Superior temporal gyrus (tissue), 1 donor: Measurements from ENCODE around the gene TMC8.
"Not testable (repeated sequence)": the region's sequence is repeated elsewhere in the genome, so short reads cannot be mapped to it uniquely, and the experiment has no call there.

Experiments used
- DNase-seq: peaks from one replicate; pipeline ENCODE4 v3.0.0-alpha.2; 2016; ENCODE audit errors: extremely low spot score

Gene TMC8

DNA sequence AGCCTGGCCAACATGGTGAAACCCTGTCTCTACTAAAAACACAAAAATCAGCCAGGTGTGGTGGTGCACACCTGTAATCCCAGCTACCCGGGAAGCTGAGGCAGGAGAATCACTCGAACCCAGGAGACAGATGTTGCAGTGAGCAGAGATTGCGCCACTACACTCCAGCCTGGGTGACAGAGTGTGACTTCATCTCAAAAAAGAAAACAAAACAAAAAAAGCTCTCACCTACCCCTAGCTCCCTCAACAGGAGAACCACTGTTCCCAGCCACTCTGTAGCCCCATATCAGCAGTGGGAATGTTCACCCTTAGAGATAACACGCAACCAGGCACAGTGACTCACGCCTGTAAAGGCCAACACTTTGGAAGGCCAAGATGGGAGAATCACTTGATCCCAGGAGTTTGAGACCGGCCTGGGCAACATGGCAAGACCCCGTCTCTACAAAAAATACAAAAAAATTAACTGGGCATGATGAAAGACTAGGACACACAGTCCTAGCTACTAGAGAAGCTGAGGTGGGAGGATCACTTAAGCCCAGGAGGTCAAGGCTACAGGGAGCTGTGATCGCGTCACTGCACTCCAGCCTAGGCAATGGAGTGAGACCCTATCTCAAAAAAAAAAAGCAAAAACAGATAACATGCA lies 5.4 kb downstream of the TMC8 start:
- DNase-seq, result no peak

- DNase-seq, result no peak
Observed at GRCh38 chr17:78137392-78138203, 7.0 kb downstream of the TMC8 start.

DNA sequence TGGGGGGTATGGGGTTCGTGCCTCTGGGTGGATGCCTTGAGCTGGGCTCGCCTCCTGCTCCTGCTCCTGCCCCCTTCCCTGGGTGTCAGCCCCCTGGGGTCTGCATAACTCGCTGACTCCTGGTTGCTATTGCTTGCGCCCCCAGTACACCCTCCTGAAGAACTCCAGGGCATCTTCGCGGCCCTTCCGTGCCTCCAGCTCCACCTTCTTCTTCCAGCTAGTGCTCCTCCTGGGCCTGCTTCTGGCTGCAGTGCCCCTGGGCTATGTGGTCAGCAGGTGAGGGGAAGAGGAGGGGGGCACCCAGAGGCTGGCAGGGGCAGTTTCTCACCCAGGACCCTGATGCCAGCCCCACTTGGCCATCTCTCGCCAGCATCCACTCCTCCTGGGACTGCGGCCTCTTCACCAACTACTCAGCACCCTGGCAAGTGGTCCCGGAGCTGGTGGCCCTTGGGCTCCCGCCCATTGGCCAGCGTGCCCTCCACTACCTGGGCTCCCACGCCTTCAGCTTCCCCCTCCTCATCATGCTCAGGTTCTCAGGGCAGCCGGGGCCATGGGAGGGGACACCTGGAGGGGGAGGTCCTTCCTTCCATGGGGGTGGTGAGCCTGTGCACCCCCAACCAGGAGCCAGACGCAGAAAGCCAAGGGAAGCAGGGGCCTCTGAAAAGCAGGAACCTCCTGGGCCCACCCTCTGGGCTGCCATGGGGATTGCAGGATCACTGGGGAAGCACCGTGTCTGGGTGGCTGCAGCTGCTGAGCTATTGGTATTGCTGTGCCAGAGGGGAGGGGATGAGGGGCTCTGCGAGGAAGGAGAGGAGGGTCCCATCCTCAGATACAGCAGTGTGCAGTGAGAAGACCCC lies 7.9 kb downstream of the TMC8 start:
- DNase-seq, result no peak

DNA sequence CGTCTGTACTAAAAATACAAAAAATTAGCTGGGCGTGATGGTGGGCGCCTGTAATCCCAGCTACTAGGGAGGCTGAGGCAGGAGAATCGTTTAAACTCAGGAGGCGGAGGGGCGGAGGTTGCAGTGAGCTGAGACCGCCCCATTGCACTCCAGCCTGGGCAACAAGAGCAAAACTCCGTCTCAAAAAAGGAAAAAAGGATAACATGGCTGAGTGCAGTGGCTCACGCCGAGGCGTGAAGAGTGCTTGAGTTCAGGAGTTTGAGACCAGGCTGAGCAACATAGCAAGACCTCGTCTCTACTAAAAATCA lies 9.2 kb downstream of the TMC8 start:
- not testable (repeated sequence) for DNase-seq

DNA sequence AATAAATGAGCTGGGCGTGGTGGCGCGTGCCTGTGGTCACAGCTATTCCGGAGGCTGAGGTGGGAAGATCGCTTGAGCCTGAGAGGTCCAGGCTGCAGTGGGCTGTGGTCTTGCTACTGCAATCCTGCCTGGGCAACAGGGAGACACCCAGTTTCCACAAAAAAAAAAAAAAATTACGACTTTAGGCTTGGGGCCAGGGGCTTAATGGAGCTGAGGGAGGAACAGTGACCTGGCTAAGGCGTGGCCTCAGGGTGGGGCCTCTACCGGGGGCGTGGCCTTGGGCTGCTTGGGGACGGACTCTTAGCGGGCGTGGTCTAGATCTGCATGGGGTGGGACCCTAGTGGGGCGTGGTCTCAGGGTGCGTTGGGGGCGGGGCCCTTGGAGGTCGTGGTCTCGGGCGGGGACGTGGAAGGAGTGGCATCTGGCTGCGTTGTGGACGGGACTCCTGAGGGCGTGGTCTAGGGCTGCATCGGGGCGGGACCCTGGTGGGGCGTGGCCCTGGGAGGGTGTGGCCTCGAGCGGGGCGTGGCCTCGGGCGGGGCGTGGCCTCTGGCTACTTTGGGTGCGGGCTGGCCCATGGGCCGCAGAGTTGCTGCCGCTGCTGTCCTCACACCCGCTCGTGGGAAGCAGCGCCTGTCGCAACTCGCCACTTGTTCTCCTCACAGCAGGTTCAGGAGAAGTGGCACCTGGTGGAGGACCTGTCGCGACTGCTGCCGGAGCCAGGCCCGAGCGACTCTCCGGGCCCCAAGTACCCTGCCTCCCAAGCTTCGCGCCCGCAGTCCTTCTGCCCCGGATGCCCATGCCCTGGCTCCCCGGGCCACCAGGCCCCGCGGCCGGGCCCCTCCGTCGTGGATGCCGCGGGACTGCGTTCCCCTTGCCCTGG lies 9.8 kb downstream of the TMC8 start:
- no peak for DNase-seq

- no peak for DNase-seq
Observed at GRCh38 chr17:78141437-78142118, 11.0 kb downstream of the TMC8 start.

DNA sequence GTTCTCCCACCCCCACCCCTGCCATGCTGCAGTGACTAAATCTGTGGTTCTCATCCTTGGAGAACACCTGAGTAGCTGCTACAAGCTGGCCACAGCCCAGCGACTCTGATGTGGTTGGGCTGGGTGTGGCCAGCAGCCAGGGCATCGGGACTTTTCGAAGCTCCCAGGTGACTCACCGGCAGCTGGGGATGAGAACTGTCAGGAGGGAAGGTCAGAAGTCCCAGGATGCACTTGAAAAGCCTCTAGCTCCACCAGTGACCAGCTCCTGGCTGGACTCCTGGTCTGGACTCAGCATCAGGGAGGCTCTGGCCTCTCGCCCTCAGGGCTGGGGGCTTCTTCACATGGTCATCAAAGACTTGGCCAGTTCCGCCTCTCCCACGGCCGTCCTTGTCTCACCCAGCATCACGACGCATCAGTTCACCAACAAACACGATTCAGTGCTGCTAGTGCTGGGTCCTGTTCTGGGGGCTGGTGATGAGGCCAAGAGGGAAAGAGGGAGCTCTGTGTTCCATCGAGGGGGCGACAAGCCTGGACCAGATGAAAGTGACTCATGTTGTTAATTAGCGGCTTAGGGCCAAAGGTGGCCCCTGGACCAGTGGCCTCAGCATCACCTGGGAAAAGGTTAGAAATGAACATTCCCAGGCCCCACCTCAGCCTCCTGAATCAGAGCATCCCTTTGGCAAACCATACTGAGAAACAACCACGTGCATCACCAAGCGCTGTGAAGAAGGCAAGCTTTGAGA lies 11.7 kb downstream of the TMC8 start:
- no peak for DNase-seq

- DNase-seq, result no peak
Observed at GRCh38 chr17:78143214-78144146, 12.9 kb downstream of the TMC8 start.

DNA sequence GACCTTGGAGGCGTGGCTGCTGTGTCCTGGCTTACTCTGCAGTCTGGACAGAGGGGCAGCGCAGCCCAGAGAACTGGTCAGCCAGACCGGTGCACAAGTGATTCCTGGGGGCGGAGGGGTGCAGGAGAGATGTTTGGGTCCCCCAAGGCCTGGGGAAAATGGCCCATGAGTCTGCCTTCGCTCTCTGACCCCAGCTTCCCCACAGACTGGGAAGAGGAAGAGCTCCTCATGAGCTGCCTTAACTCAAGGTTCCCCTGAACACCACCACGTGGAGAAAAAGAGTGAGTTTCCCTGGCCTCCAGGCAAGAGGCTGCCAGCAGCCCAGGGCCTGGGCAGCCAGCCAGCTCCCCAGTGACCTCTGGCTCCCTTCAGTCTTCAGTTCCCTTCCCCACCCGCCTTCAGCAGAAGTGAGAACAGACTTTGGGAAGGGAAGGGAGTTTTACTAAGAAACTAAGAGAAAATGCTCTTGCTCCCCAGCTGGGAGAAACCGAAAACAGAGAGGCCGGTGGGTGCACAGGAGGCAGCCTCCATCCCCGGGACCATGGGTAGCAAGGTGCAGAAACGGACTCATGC lies 13.7 kb downstream of the TMC8 start:
- DNase-seq, result peak; percentile 68

GRCh38 chr17:78144736-78145641 lies 14.4 kb downstream of the TMC8 start:
- peak; percentile 29 for DNase-seq

DNA sequence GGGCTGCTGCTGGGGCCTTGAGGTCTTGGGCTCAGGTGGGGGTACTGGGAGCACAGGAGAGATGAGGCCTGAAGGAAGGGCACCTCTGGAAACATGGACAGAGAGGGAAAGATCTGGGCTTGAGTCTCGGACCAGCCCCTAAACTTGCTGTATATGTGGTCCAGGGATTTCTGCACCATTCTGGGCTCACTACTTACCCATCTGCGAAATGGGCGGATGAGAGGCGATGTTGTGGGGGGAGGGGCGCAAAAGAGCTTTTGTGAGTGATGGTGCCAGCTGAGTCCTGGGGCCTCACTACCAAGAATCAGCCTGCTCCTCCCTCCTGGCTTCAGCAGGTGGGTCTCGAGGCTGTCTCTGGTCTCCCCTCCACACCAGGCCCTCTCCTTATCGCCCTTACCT lies 15.9 kb downstream of the TMC8 start:
- DNase-seq, result no peak

- DNase-seq, result no peak
Observed at GRCh38 chr17:78146881-78147280, 16.3 kb downstream of the TMC8 start.

DNA sequence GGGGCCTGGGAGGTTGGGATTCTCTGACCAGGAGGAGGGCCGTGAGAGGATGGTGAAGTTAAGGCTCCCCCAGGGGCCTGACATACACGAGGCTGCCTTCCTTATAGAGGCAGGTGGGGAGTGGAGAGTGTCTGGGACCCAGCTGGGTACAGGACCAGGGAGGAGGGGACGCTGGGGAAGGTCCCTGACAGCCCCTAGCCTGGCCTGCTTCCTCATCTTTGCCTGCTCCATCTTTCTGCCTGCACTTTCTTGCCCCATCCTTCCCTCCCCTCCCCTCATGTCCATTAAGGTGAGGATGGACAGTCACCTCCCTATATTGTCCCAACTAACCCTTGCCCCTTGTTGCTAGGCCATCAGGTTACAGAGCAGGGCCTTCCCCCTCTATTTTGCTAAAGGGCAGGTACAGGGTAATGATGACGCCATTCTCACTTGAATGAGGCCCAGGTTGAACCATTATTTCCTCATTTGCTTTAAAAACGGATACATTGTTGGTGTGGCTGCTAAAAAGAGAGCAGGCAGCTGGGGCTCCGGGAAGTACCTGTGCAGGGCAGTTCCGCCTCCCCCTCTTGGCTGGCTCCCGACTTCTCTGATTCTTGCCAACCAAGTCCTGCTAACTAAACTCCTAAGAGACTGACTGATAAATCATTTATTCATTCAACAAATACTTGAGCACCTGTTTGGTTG lies 16.9 kb downstream of the TMC8 start:
- DNase-seq, result no peak

DNA sequence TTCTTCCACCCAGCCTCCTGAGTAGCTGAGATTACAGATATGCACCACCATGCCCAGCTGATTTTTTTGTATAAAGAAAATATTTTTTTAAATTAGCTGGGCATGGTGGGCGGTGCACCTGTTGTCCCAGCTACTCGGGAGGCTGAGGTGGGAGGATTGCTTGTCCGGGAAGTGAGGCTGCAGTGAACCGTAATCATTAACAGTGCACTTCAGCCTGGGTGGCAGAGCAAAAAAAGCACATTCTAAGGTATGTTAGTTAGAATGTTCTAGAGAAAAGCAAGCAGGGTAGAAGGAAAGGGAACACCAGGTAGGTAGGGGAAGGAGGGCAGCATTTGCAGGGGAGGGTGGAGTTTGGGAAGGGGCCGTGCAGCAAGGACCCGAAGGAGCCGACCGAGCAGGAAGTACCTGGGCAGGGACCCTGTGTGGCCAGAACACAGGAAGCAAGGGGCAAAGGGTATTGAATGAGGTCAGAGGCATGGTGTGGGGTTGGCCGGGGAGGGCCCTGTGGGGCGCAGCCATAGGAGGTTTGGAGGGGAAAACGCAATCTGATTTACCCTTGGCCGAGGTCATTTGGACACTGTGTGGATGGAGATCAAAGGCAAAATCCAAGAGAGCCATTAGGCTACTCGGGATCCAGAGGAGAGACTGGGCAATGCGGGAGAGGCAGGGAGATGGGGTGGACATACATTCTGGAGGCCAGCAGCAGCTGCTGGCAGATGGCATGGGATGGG lies 17.9 kb downstream of the TMC8 start:
- no peak for DNase-seq

DNA sequence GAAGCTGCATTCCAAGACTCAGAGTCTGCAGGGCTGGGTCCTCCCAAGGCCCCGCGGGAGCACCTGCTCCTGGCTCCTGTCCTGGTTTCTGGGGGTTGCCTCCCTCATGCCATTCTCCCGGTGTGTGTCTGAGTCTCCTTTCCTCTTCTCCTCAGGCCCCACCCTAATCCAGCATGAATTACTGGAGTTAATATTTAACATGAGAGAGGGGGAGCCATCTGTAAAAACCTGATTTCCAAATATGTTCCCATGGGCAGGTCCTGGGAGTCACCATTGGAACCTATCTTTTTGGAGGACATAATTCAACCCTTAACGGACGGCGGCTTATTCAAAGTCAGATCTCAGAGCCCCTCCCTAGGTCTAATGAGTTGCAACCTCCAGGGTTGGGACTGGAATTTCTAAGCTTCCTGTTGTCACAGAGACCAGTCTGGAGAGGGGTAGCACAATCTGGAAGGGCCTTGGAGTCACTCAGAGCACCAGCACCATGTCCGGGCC lies 21.0 kb downstream of the TMC8 start:
- DNase-seq, result no peak
